SJSA1 (cell line): ENCODE data around the gene TBC1D10A. TPM values are rescaled to one million over a fixed set of nuclear protein-coding genes. Genes with fewer than 3 reads are reported as not detected.

Source experiments
- DNase-seq, 2 experiments: peaks; one replicate each; pipeline ENCODE4 v3.0.0-alpha.2; 2015 to 2020; ENCODE audit warnings: low spot score in 2 of 2, low read depth in 1 of 2
- H3K27ac ChIP-seq: fragments of 250-450 bp; sonication (Bioruptor Pico); 2 replicates; pipeline ENCODE4 v1.5.1; 2020; ENCODE audit warnings: mild to moderate bottlenecking, moderate library complexity
- H3K27me3 ChIP-seq: fragments of 250-450 bp; sonication (Bioruptor Pico); replicated peaks from 2 replicates; pipeline ENCODE4 v1.5.1; 2020; ENCODE audit warnings: mild to moderate bottlenecking, moderate library complexity
- H3K36me3 ChIP-seq: fragments of 250-450 bp; sonication (Bioruptor Pico); 2 replicates; pipeline ENCODE4 v1.5.1; 2020; ENCODE audit warnings: mild to moderate bottlenecking
- H3K4me1 ChIP-seq: fragments of 250-450 bp; sonication (Bioruptor Pico); replicated peaks from 2 replicates; pipeline ENCODE4 v1.6.1; 2021; ENCODE audit warnings: mild to moderate bottlenecking
- H3K4me3 ChIP-seq: fragments of 250-450 bp; sonication (Bioruptor Pico); 2 replicates; pipeline ENCODE4 v1.5.1; 2020; ENCODE audit warnings: mild to moderate bottlenecking
- H3K9me3 ChIP-seq: fragments of 250-450 bp; sonication (Bioruptor Pico); replicated peaks from 2 replicates; pipeline ENCODE4 v1.5.1; 2020; ENCODE audit warnings: mild to moderate bottlenecking
- total RNA-seq: library from RNA; depleted of rRNA; stranded (reverse); fragments of >200 nt; shearing (Covaris generic); gene quantifications from 2 replicates; pipeline ENCODE4 v1.2.3, GENCODE V29; 2014

Gene TBC1D10A
- total RNA-seq, 1 experiment from 2014 or later, result 17.4 TPM

DNA sequence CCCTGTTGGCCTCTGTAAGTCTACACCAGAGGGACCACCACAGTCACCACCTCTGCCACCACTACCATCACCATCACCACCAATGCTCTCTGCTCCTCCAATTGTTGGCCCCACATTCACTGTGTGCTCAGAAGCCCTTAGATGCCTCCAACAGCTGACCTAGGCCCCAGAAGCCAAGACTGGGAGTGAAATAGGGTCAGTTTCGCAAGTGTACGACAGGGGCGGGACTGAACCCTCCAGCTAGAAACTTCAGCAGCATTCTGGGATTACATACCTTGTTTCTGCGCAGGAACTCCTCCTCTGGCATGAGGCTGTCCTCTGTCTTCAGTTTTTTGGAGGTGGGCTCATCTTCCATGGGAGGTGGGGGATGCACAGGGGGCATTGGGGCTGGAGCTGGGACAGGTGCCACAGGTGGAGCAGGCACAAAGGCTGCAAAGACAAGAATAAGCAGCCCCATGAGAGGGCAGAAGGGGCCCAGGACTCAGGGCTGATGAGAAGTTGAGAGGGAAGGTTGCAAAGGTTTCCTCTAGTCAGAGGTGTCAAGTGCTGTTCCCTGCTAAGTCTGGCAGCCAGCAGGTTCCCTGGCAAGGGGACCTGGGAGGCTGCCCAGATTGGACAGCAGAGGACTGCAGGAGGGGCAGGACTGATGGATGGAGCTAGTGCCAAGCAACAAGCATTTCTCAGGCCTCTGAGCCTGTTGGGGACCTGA is 10.2 kb upstream of the TBC1D10A start:
- Histone ChIP-seq H3K27me3 (no peaks in the 10 kb centered on the region), H3K27ac (no peak overlapping the region), H3K4me3 (no peak overlapping the region), H3K4me1 (no peaks in the 10 kb centered on the region), H3K36me3 (peaks cover 95% of the 10 kb centered on the region), H3K9me3 (no peaks in the 10 kb centered on the region)
- DNase-seq, result no peak

DNA sequence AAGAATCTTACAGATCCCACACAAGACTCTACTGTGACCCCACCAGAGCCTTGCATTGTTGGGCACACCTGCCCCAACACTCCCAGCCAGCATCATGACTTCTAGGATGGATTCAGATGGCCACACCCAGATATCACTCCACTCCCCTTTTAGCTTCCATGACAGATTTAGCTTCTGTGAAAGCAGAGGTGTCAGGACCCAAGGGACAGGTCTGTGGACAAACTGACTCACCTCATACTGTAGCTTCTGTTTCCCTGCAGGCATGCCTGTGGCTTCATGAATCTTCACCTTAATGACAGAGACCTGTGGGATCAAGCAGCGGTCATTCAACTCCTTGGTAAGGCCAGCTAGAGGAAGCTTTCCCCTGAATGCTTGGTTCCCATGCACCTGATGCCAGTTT is 8.5 kb upstream of the TBC1D10A start:
- Histone ChIP-seq H3K27ac (no peak overlapping the region), H3K36me3 (peaks cover 94% of the 10 kb centered on the region), H3K4me3 (no peak overlapping the region), H3K9me3 (no peaks in the 10 kb centered on the region), H3K4me1 (no peaks in the 10 kb centered on the region), H3K27me3 (no peaks in the 10 kb centered on the region)
- no peak for DNase-seq

DNA sequence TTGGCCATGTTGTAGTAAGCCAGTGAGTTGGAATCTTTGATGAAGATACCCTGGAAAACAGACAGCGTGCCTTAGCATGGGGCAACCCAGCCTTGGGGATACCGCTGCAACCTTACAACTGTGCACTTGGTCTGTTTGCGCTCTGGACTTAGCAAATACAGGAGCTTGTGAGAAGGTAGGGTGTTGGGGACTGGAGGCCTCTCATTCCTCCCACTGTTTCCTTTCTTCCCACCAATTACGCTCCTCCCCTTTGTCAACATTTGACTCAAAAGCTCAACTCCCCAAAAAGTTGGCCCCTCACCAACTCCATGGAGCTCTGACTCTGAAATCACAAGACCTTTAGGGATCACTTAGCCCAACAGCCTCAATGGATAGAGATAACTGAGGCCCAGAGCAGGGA is 7.9 kb upstream of the TBC1D10A start:
- Histone ChIP-seq H3K4me3 (no peak overlapping the region), H3K36me3 (peaks cover 90% of the 10 kb centered on the region), H3K9me3 (no peaks in the 10 kb centered on the region), H3K27ac (no peak overlapping the region), H3K4me1 (no peaks in the 10 kb centered on the region), H3K27me3 (no peaks in the 10 kb centered on the region)
- DNase-seq, result no peak

DNA sequence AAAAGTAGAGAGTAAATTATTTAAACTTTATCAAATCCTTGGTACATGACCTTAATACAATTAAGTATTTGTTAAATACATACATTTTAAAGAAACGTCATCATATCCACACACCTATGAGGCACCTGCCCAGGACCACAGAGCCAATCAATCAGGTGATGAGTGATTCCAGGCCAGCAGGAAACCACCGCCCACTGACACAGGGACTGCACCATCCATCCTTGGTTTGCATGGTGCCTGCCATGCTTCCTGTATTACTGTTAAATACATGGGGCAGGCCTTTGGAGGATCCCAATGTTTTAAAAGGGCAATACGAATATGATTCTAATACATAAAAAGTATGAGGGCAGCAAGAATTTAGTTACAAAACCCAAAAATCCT is 7.0 kb upstream of the TBC1D10A start:
- DNase-seq, result no peak
- Histone ChIP-seq H3K36me3 (peaks cover 88% of the 10 kb centered on the region), H3K4me3 (no peak overlapping the region), H3K4me1 (0 out of 2 replicates have a peak, but pooled peaks cover under 1% of the 10 kb centered on the region), H3K27ac (no peak overlapping the region), H3K9me3 (no peaks in the 10 kb centered on the region), H3K27me3 (no peaks in the 10 kb centered on the region)

DNA sequence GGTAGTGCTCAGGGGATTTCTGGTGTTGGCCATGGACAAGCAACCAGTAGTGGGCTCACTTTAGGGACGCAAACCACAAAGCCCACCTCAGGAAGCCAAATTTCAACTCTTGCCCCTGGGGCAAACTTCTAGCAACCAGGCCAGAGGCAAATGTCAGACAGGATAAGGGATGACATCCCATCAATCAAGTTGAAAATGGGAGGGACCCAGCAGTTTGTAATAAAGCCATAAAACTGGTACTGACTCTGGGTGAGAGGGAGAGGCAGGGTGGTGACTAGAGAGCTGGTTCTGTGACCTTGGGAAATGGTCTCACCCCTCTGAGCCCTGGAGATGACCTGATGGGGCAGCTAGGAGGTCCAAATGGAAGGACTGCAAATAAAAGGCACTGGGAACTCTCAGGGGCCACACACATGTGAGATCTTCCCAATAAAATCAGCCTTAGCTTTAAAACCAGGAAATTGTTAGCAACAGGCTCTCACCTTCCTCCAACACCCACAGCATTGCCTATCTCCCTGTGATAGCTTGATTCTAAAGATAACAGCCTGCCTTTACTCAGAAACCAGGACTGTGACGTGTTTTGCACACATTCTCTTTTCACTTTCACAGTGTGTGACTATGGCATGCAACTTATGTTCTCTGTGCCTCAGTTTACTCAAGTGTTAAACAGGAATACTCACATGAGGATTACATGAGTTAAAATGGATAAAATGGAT is 6.4 kb upstream of the TBC1D10A start:
- H3K27ac ChIP-seq, result no peak overlapping the region
- H3K36me3 ChIP-seq, result peaks cover 84% of the 10 kb centered on the region
- no peak overlapping the region for H3K4me3 ChIP-seq
- DNase-seq, result no peak
- 0 out of 2 replicates have a peak, but pooled peaks cover 5% of the 10 kb centered on the region for H3K4me1 ChIP-seq
- no peaks in the 10 kb centered on the region for H3K9me3 ChIP-seq
- H3K27me3 ChIP-seq, result no peaks in the 10 kb centered on the region

DNA sequence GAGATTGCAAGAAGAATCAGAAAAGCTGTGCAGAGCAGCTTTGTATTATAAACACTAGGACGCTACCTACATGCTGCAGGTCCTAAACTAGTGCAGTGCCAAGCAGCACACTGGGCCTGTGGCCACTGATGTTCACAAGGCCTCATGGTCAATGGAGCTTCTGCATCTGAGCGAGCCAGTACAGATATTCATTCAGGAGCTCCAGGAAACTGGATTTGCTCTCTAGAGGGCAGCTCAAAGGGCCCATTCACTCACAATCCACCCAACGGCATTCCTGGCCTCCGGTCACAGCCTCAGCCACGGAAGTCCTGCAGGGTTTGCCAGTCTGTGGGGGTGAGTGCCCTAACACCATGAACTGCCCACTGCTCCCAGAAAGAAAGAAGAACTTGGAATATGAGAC is 5.8 kb upstream of the TBC1D10A start:
- no peaks in the 10 kb centered on the region for H3K9me3 ChIP-seq
- H3K27ac ChIP-seq, result no peak overlapping the region
- no peak overlapping the region for H3K4me3 ChIP-seq
- H3K27me3 ChIP-seq, result no peaks in the 10 kb centered on the region
- DNase-seq, result no peak
- H3K4me1 ChIP-seq, result 0 out of 2 replicates have a peak, but pooled peaks cover 5% of the 10 kb centered on the region
- peaks cover 78% of the 10 kb centered on the region for H3K36me3 ChIP-seq

DNA sequence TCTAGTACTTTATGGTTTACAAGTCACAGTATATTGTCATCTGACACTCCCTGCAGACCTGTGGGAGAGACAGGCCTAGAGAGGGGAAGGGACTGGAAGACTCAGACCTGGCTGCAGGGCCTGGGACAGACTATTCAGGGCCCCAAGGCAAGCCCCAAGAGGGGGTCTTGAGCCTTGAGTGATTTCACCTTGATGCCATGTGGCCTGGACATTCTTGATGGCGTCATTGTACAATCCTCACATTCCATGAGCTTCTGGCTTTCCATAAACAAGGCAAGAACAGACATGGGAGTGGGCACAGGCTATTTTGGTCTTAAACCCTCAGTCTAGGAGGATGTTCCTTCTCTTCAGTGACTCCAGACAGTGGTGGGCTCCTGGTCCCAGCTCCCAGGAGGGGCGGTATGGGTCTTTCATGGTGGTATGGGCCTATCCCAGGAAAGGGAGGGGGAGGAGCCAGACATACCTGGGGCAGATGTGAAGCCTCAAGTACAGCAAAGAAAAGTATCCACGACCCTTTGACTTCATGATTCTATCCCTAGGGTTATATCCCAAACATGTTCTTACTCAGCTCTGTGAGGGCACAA is 1.8 kb upstream of the TBC1D10A start:
- Histone ChIP-seq H3K27me3 (no peaks in the 10 kb centered on the region), H3K4me1 (peaks cover 29% of the 10 kb centered on the region), H3K9me3 (peaks cover 3% of the 10 kb centered on the region), H3K27ac (no peak overlapping the region), H3K36me3 (peaks cover 59% of the 10 kb centered on the region), H3K4me3 (no peak overlapping the region)
- DNase-seq, result no peak

DNA sequence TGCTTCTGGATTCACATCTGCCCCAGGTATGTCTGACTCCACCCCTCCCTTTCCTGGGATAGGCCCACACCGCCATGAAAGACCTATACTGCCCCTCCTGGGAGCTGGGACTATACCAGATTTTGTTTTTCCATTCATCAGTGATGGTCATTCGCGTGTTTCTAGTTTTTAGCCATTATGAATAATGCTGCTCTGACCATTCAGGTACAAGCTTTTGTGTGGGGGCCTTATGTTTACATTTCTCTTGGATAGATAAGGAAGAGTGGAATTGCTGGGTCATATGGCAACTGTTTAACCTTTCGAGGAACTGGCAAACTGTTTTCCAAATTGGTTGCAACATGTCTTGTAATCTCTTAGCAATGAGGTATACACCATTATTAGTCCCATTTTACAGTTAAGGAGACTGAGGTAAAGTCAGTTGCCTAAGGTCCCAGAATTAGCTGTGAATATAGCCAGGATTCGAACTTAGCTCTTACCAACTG is 1.2 kb upstream of the TBC1D10A start:
- no peak for DNase-seq
- H3K27me3 ChIP-seq, result no peaks in the 10 kb centered on the region
- no peak overlapping the region for H3K4me3 ChIP-seq
- peaks cover 3% of the 10 kb centered on the region for H3K9me3 ChIP-seq
- H3K36me3 ChIP-seq, result peaks cover 59% of the 10 kb centered on the region
- H3K27ac ChIP-seq, result no peak overlapping the region
- H3K4me1 ChIP-seq, result peaks cover 29% of the 10 kb centered on the region

DNA sequence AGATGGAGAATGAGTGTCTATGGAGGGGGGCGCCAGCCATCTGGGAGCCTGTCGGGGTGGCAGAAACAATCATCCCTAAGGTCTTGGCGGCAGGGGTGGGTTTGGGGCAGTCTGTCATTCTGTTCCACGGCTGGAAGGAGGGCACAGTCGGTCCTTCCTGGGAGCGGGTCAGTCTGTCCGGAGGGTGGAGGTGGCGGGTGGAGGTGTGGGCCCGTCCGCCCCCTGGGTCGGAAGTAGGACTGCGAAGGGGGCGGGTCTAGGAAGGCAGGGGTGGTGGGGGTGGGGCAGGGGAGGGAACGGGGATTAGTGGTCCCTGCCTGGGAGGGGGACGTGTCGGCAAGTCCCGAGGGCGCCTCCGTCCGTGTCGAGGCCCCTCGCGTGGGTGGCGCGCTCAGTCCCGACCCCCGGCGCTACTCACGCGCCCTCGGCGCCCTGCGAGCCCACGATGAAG is 461 bp downstream of the TBC1D10A start:
- peaks cover 29% of the 10 kb centered on the region for H3K4me1 ChIP-seq
- DNase-seq, result peak in 1 of 2 experiments; percentile 55
- H3K27ac ChIP-seq, result peak overlapping the region; percentile 75
- peaks cover 3% of the 10 kb centered on the region for H3K9me3 ChIP-seq
- H3K27me3 ChIP-seq, result no peaks in the 10 kb centered on the region
- H3K36me3 ChIP-seq, result peaks cover 44% of the 10 kb centered on the region
- H3K4me3 ChIP-seq, result peak overlapping the region; percentile 99

DNA sequence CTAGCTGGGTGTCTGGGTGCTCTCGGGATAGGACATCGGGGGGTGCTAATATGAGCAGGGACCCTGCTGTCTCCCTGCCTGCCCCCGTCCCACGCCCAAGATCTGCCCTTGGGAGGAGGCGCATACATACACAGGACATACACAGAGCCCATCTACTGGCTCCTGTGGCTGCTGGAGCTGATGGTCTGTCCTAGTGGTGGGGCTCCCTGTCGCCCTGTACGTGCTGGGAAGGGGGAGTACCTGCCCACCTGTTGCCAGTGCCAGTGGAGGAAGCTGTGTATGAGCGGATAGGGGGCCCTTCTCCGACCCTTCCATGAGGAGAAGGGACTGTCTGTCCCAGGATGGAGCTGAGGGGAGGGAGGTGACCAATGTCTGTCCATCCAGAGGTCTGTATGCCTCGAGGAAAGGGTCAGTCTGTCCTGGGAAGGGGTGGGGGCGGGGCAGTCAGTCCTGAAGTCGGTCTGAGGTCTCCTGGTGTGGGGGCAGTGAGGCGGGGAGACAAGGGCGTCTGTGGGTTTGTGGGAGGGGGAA is 952 bp downstream of the TBC1D10A start:
- H3K36me3 ChIP-seq, result peaks cover 43% of the 10 kb centered on the region
- peak in 1 of 2 experiments; percentile 26 for DNase-seq
- H3K27me3 ChIP-seq, result no peaks in the 10 kb centered on the region
- peaks cover 3% of the 10 kb centered on the region for H3K9me3 ChIP-seq
- peak overlapping the region; percentile 99 for H3K4me3 ChIP-seq
- peaks cover 29% of the 10 kb centered on the region for H3K4me1 ChIP-seq
- H3K27ac ChIP-seq, result peak overlapping the region; percentile 14; the same call in 1 of the 2 replicates

DNA sequence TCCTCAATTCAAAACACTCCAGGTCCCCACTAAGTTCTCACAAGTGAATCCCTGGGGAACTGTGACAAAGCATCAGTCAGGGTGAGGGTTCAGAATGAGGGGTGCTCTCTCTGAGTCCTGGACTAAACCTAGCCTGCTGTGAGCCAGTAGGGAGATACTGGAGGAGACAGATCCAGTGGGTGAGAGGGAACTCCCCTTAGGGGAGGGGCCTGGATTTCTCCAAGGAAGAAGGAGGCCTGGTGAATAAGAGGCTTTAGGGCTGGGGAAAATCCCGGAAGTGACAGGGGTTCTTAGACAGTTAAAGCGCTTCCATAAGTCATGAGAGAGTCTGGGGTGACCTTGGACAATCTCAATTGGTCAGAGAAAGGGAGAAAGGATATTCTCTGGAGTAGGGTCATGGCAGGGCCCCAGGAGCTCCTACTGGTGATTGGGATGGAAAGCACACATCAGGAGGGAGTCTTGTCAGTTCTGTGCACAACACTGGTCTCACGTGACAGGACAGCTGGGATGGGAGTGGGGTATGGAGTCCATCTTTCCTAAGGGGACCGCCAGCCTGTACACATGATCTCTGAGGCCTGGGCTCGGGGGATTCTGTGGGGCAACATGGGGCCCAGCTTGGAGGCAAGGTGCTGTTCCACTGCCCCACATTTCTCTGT is 1.5 kb downstream of the TBC1D10A start:
- DNase-seq, result peak; percentile 69 to 79
- H3K4me1 ChIP-seq, result peaks cover 29% of the 10 kb centered on the region

DNA sequence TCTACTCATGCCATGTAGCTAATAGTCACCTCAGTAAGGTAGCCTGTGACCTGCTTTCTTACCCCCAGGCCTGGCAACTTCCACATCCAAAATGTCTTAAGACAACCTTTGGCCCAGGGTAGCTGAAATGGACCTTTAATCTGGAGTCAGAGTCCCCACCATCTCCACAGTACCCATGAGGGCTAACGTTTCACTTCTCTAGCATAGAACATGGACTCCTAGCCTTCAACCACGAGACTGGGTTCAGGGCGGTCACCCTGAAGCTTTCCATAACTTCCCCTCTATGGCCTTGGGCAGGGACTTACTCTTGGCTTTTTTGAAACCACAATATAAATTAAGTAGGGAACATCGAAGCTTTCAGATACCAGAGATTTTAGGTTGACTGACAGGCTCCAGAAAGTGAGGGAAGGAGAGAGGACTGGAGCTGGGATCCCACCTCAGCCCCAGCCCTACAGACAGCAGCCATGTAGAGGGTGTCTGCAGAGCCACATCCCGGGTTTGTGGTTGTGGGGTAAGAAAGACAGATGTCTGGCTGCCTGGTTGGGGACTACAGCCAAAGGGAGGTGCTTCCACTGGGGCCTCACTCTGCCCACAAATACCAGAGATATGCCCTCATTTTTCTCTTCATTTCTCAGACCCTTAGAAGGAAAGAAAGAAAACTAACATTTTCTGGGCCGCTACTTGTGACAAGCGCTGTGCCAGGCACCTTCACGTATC is 2.6 kb downstream of the TBC1D10A start:
- Histone ChIP-seq H3K4me1 (peaks cover 29% of the 10 kb centered on the region), H3K27me3 (no peaks in the 10 kb centered on the region), H3K9me3 (peaks cover 3% of the 10 kb centered on the region), H3K27ac (no peak overlapping the region), H3K36me3 (peaks cover 47% of the 10 kb centered on the region), H3K4me3 (no peak overlapping the region)
- DNase-seq, result no peak

More for the DNA sequence above, 1.5 kb downstream of the TBC1D10A start:
- peak overlapping the region; percentile 99 for H3K4me3 ChIP-seq
- H3K9me3 ChIP-seq, result peaks cover 3% of the 10 kb centered on the region
- H3K27me3 ChIP-seq, result no peaks in the 10 kb centered on the region
- H3K27ac ChIP-seq, result peak overlapping the region; percentile 14
- H3K36me3 ChIP-seq, result peaks cover 44% of the 10 kb centered on the region

DNA sequence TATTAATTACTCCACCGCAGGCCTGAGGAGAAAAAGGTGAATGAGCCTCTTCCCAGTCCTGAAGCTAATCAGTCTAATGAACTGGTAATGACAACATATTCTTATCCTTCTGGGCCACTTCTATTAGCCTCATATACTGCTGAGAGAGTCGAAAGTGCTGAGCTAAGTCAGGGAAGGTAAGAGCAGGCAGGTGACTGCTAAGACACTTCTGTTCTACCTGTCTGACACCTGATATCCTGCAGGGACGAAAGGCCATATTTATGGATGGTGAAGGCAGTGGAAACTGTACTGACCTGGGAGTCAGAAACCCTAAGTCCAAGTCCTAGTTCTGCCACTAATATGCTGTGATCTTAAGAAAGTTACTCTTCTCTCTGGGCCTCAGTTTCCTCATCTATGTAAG is 3.5 kb downstream of the TBC1D10A start:
- Histone ChIP-seq H3K4me3 (no peak overlapping the region), H3K9me3 (peaks cover 3% of the 10 kb centered on the region), H3K36me3 (peaks cover 44% of the 10 kb centered on the region), H3K27me3 (no peaks in the 10 kb centered on the region), H3K4me1 (peaks cover 24% of the 10 kb centered on the region), H3K27ac (no peak overlapping the region)
- no peak for DNase-seq
